ENCODE measurements around the gene GABBR2.

DNA sequence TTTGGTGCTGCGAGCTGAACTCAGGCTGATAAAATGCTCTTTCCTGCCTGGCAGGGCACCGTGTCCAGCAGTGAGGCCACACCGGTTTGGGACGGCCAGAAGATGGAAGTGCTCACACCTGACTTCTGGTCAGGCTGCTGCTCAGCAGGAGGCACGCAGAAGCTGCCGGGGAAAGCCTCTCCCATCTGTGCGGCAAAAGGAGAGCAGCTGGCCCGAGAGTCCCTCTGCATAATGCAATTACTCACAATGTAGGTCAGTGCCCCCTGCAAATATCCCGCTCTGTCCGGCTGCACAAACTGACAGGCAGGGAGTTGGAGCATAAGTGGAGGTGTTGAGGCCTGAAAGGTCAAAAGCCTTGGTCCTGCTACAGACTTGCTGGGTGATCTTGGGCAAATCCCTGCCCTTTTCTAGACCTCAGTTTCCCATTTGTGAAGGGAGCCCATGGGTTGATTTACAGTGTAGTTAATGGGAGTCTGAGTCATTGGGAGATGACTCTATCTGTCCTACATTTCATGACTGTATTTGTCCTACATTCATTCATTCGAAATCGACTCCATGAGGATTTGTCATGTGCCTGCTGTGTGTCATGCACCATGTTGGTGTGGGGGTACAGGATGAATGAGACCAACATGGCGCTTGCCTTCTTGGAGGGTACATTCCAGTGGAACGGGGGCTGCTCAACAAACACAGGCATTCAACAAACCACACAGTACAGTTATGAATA is 391.4 kb downstream of the GABBR2 start:
- TF ChIP-seq, protein P1, sequence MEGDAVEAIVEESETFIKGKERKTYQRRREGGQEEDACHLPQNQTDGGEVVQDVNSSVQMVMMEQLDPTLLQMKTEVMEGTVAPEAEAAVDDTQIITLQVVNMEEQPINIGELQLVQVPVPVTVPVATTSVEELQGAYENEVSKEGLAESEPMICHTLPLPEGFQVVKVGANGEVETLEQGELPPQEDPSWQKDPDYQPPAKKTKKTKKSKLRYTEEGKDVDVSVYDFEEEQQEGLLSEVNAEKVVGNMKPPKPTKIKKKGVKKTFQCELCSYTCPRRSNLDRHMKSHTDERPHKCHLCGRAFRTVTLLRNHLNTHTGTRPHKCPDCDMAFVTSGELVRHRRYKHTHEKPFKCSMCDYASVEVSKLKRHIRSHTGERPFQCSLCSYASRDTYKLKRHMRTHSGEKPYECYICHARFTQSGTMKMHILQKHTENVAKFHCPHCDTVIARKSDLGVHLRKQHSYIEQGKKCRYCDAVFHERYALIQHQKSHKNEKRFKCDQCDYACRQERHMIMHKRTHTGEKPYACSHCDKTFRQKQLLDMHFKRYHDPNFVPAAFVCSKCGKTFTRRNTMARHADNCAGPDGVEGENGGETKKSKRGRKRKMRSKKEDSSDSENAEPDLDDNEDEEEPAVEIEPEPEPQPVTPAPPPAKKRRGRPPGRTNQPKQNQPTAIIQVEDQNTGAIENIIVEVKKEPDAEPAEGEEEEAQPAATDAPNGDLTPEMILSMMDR (IDR thresholded peaks at IDR 0.05; ENCODE audit: low read depth, low read length, poor library complexity, severe bottlenecking) = no peak
- TF ChIP-seq EZH2phosphoT487 (IDR thresholded peaks at IDR 0.05; ENCODE audit: borderline replicate concordance, low read length) = no peak
